Activated naive CD8-positive, alpha-beta T cell treated with anti-CD3 and anti-CD28 coated beads, Interleukin-2, amount 50 U/mL, for 16 hours (primary cell): ENCODE data around the gene CADM1.

Experiments used
- DNase-seq: peaks from one replicate; pipeline ENCODE4 v3.0.0-alpha.2; 2020; ENCODE audit warnings: low read depth, low spot score

Gene CADM1

GRCh38 chr11:115214644-115215234 lies 289.5 kb downstream of the CADM1 start:
- DNase-seq, result no peak

DNA sequence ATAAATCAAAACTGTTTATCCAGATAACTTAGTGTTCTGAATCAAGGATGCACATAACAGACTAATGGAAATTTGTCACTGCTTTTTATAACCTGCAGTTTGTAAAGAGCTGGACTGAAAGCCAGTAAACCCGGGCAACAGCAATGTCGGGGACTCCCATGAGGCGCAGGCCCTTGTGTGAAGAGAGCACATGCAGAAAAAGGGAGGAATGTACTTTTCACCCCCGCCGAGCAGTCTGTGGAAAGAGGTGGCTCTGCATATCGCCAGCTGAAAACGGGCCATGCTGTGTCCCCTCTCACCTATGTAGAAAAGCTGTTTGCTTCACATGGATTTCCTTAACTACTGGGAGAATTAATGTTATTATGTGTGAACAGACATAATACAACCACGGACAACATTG lies 291.2 kb downstream of the CADM1 start:
- no peak for DNase-seq

- no peak for DNase-seq
Measured at GRCh38 chr11:115208808-115209259, 295.4 kb downstream of the CADM1 start.

- no peak for DNase-seq
Measured at GRCh38 chr11:115207916-115208315, 296.3 kb downstream of the CADM1 start.

DNA sequence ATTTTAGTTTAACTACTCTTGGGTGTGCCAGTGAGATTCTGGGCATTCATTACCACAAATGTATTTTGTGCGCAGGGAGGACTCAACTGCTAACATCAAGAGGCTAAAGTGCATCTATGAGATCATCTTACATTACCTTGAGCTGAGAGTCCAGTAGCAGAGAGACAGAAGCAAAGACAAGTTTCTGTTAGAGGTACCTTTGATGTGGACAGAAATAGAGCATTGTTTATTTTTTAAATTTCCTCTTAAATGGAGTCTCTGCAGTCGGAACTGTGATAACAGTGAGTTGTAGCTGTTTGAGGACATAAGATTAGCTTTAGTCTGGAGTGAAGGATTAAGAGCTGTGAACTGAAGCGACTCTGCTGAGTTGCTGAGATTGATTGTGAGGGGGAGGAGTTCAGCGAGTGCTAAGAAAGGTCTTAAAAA lies 297.0 kb downstream of the CADM1 start:
- DNase-seq, result no peak

DNA sequence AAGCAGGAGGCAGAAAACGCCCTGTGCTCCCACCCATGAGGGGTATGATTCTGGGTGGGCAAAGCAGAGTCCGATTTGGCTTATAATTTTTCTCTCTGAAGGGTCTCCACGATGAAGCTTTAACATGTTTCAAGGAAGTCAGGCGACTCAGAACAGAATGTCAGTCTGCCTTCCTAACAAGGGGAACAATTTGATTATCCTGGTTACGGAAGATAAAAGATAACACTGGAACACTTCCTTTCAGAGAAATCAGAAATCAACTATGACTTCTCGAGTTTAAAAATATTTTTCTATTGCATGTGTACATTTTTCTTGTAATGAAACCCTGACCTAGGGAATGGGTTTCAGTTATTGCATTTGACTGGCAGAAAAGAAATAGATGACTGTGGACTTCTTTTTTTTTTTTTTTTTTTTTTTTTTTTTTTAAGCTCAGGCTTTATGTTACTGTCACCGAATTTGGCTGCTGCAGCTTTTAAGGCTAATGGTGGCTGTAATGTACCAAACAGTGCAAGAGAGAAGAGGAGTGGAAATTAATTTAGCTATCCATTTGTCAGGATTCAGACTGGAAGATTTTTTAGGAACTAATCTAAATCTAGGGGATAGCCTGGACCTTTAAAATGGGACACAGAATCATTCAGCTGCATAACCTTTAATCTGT lies 297.7 kb downstream of the CADM1 start:
- no peak for DNase-seq

DNA sequence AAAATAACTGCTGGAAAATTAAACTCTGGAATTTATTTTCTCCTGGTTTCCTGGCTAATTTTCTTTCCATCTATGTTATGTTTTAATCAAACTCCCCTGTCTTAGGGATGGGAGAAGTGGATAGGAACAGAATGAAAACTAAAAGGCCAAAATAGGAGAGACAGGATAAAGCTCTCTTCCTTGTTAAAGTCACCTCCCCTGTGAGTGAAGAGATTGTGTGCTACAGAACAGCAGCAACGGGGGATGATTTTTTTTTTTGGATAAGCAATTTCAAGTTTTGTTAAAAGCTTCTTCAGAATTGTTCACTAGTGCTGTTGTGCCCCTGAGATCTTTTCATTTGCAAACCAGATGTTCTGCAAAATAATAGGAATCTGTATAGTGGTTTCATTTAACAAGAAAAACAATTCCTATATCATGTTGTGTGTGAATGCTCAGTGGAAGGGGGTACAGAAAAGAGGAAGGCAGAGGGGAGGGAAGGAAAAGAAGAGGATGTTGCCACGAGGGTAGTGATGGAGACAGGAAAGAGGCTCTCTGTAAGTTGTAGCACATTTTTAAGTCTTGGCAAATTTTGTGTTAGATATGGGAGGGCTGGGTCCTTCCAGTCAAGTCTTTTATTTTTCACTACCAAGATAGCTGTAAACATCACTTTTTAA lies 301.2 kb downstream of the CADM1 start:
- no peak for DNase-seq

- DNase-seq, result no peak
Measured at GRCh38 chr11:115202074-115202473, 302.1 kb downstream of the CADM1 start.

DNA sequence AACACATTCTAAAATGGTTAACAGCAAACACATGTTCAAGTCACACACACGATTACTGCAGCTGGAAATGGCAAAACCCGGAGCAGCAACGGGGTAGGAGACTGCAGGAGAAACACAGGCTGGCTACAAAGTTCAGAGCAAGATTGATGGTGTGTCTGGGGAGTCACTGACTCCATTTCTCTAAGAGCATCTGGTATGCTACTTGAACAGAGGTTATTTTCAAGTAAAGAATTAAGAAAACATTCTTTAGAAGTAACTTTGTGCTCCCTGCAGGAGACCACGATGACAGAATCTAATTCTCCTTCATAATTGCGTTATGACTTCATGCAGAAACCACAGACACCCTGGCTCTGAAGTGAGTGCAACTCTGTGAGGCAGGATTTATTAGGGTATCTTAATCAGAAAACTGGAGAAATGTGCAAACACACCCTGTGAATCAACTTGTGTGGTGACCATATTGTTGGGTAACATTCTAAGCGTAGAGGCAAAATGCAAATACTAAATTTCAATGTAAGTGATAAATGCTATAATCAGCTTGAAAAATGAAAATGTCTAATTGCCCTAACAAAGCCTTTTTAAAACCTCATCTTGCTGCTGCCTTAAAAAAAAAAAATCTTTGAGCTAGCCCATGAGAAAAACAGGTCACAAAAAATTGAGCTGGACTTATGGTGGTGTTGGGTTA lies 303.0 kb downstream of the CADM1 start:
- no peak for DNase-seq

DNA sequence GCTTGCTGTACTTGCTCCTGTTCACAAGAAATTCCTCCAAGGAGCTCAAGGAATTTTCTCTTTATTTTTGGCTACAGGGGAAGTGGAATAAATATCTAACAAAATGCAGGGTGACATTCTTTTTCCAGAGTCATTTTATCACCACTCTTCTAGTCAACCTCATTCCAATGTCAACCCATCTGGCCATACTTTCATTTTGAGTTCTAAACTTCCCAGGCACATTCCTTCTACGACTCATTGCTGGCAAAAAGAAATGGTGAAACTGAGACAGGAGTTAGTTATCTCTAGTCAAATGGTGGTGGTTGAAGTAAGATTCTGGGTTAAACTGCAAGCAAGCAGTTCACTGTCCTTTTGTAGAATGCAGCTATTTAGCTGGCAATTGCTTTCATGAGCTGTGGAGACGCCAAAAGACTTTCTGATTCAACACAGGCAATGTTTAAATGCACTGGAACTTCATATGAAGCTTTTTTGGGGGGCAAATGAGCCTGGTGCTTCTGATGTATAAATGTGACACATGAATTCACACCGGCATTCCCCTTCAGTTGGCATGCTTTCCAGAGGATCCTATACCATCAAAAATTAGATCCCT lies 304.6 kb downstream of the CADM1 start:
- no peak for DNase-seq

- no peak for DNase-seq
Measured at GRCh38 chr11:115198321-115198741, 305.9 kb downstream of the CADM1 start.

GRCh38 chr11:115197433-115197832 lies 306.8 kb downstream of the CADM1 start:
- DNase-seq, result no peak

- no peak for DNase-seq
Measured at GRCh38 chr11:115197031-115197430, 307.2 kb downstream of the CADM1 start.

GRCh38 chr11:115194802-115195110 lies 309.5 kb downstream of the CADM1 start:
- DNase-seq, result no peak

GRCh38 chr11:115193914-115194801 lies 310.1 kb downstream of the CADM1 start:
- DNase-seq, result no peak

- DNase-seq, result no peak
Measured at GRCh38 chr11:115191761-115192160, 312.5 kb downstream of the CADM1 start.

DNA sequence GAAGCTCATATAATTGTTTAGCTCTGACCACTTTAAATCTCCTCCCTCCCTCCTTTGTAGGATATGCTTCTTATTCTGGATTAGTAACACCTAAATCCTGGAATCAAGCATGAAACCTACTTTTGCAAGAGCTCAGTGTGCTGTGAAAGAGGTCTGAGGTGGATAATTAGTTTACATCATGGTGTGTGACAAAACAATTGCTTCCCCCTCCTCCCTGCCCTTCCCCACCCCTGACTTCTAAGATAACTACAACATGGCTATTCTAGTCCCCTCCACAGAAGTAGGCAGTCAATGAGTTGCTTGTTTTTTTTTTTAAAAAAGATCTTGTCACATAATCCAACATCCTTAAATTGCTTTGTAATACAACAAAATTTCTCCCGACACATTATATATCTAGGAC lies 314.0 kb downstream of the CADM1 start:
- no peak for DNase-seq

DNA sequence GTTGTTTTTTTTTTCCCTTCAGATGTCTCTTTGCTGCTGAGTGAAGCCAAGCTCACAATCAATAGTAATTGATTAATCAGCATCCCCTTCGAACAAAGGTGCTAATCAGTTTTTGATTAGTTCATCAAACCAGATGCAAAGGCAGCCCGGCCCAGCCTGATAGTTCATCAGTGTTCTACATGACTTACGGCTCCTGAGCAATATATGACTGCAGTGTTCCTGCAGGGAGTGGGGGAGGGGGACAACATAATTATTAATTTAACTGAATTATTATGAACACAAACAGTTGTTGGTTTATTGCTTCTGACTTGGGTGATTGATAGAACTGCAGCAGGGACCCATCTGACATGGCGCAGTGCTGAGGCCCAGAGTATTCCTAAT lies 315.3 kb downstream of the CADM1 start:
- DNase-seq, result no peak

GRCh38 chr11:115188188-115188897 lies 315.9 kb downstream of the CADM1 start:
- no peak for DNase-seq

DNA sequence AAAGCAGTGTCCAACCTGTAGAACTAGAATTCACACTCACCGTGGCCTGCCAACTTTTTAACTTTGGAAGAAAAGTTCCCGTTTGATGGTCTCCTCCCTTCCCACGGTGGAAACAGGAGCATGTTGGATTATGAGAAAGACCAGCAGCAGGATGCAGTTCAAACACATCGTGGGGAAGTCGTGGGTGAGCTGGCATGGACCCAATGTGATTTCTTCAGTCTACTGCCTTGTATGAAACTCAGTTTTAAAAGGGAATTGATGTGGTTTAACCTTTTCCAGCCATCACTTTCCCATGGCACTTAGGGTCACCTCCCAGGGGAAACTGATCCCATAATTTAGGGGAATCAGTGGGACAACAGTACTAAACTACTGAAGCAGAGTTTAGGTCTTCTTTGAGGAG lies 318.3 kb downstream of the CADM1 start:
- no peak for DNase-seq

GRCh38 chr11:115185507-115185906 lies 318.7 kb downstream of the CADM1 start:
- DNase-seq, result no peak
